IgD-negative memory B cell (primary cell): ENCODE measurements around the gene PRKCB. TPM values are rescaled to one million over a fixed set of nuclear protein-coding genes. Genes with fewer than 3 reads are reported as not detected.
A peak's percentile ranks its signal among the peaks of the same experiment; 100 is the strongest.
"Not testable (repeated sequence)": the region's sequence is repeated elsewhere in the genome, so short reads cannot be mapped to it uniquely, and the experiment has no call there.

Experiments
- H3K27ac Mint-ChIP-seq, 3 donors: one replicate each; pipeline ENCODE4 v1.8.0; 2020 to 2022; ENCODE audit warnings: mild to moderate bottlenecking in 3 of 3, mixed read lengths in 3 of 3, moderate library complexity in 1 of 3
- H3K27me3 Mint-ChIP-seq: one replicate; pipeline ENCODE4 v1.8.0; 2021; ENCODE audit warnings: mixed read lengths
- H3K36me3 Mint-ChIP-seq: one replicate; pipeline ENCODE4 v1.8.0; 2020; ENCODE audit warnings: mild to moderate bottlenecking, mixed read lengths
- H3K4me1 Mint-ChIP-seq, 3 donors: one replicate each; pipeline ENCODE4 v1.8.0; 2020 to 2022; ENCODE audit warnings: mixed read lengths in 3 of 3, mild to moderate bottlenecking in 1 of 3
- H3K4me3 Mint-ChIP-seq, 4 donors: one replicate each; pipeline ENCODE4 v1.8.0; 2020 to 2022; ENCODE audit warnings: mild to moderate bottlenecking in 4 of 4, mixed read lengths in 4 of 4, moderate library complexity in 3 of 4
- H3K9me3 Mint-ChIP-seq, 3 donors: one replicate each; pipeline ENCODE4 v1.8.0; 2020 to 2021; ENCODE audit warnings: mixed read lengths in 3 of 3, mild to moderate bottlenecking in 1 of 3
- polyA plus RNA-seq: library from polyadenylated mRNA; unstranded; fragments of 300-500 nt; fragmentation: Illumina TruSeq; gene quantifications from one replicate; pipeline ENCODE4 v1.2.3, GENCODE V29; 2021

The PRKCB gene
- polyA plus RNA-seq, 1 donor from 2014 or later: 181 TPM

DNA sequence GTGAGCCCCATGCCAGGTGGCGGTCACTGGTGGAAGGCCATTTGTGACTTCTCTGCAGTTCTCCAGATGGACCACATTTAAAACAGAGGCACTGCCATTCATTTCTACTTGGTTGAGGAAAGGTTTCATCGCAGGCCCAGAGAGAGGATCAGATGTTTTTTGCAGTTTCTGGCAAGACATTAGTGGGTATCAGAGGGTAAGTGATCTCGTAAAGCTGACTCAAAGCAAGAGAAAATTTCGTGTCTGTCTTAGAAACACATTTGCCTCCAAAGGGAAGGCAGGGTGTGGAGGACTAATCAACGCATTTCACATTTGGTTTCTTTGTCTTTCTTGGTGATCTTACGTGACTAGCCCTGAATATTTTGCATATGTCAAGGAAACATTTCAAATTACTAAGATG is 81.8 kb downstream of the PRKCB start:
- peak overlapping the region in 2 of 4 donors; percentile 47 to 81 for H3K4me3 Mint-ChIP-seq
- peaks cover 0 to 5% (median 0%) of the 10 kb centered on the region in 3 donors for H3K9me3 Mint-ChIP-seq
- peak overlapping the region in 2 of 3 donors; percentile 80 to 82 for H3K27ac Mint-ChIP-seq
- H3K36me3 Mint-ChIP-seq: peaks cover 19% of the 10 kb centered on the region
- peaks cover 65 to 74% (median 69%) of the 10 kb centered on the region in 3 donors for H3K4me1 Mint-ChIP-seq
- H3K27me3 Mint-ChIP-seq: no peaks in the 10 kb centered on the region

DNA sequence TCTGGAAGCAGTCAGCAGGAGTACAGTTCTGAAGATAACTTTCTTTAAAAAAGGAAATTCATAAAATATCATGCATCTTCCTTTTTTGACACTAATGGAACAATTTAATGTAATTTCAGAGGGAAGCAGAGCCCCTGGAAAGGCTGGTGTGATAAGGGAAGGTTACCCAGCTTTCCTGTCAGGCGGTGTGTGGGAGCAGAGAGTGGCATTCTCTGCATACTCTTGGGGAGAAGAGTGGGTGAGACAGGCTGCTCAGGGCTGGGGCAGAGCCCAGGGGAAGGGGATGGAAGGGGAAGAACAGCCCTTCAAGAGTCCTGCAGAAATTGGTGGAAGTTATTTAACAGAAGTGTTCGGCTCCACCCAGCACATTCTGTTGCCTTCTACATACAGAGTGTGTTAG is 84.7 kb downstream of the PRKCB start:
- peaks cover 0 to 5% (median 0%) of the 10 kb centered on the region in 3 donors for H3K9me3 Mint-ChIP-seq
- H3K36me3 Mint-ChIP-seq: peaks cover 14% of the 10 kb centered on the region
- H3K4me1 Mint-ChIP-seq: peaks cover 61 to 76% (median 66%) of the 10 kb centered on the region in 3 donors
- H3K4me3 Mint-ChIP-seq: no peak overlapping the region
- H3K27me3 Mint-ChIP-seq: no peaks in the 10 kb centered on the region
- peak overlapping the region in 2 of 3 donors; percentile 25 to 44 for H3K27ac Mint-ChIP-seq

DNA sequence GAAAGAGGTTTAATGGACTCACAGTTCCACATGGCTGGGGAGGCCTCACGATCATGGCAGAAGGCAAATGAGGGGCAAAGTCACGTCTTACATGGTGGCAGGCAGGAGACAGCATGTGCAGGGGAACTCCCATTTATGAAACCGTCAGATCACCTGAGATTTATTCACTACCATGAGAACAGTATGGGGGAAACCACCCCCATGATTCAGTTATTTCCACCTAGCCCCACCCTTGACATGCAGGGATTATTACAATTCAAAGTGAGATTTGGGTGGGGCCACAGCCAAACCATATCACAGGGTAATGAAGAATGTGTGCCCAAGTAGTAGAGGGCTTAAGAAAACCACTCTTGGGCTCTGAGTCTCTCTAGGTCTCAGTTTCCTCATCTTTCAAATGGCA is 85.1 kb downstream of the PRKCB start:
- peaks cover 14% of the 10 kb centered on the region for H3K36me3 Mint-ChIP-seq
- H3K4me3 Mint-ChIP-seq: peak overlapping the region in 2 of 4 donors; percentile 65 to 79
- H3K27me3 Mint-ChIP-seq: no peaks in the 10 kb centered on the region
- peaks cover 0 to 5% (median 0%) of the 10 kb centered on the region in 3 donors for H3K9me3 Mint-ChIP-seq
- peaks cover 63 to 80% (median 69%) of the 10 kb centered on the region in 3 donors for H3K4me1 Mint-ChIP-seq
- peak overlapping the region; percentile 5 to 44 (median 25) for H3K27ac Mint-ChIP-seq

DNA sequence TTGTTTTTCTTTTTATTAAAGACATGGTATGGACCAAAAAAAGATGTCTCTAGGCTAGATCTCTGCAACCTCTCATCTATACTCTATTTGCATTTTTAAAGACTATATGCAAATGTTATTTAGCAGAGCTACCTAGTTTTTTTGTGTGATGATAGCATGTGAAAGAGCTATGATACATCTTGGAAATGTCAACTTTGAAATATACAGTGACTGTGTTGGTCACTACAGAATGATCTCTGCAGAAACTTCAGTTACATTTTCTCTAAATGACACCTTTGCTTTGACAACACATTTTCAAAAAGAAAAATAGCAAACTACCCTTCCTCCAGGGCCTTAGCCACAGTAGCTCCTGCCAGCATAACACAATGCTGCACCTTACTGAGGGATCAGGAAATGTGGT is 86.6 kb downstream of the PRKCB start:
- Mint-ChIP-seq H3K4me1 (peaks cover 53 to 76% (median 63%) of the 10 kb centered on the region in 3 donors), H3K9me3 (peaks cover 0 to 5% (median 0%) of the 10 kb centered on the region in 3 donors), H3K27ac (peak overlapping the region in 2 of 3 donors; percentile 56 to 72), H3K4me3 (peak overlapping the region in 3 of 4 donors; percentile 15 to 49 (median 39)), H3K27me3 (no peaks in the 10 kb centered on the region), H3K36me3 (peaks cover 15% of the 10 kb centered on the region)

DNA sequence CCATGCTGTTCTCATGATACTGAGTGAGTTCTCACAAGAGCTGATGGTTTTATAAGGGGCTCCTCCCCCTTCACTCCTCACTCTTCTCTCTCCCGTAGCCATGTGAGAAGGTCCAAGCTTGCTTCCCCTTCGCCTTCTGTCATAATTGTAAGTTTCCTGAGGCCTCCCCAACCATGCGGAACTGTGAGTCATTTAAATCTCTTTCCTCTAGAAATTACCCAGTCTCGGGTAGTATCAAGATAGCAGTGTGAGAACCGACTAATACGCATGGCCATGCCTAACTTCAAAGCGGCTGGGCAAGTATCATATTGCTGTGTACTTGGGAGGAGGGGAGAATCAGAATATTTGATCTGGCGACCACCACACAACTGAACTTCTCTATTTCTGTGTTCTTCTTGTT is 88.3 kb downstream of the PRKCB start:
- H3K27me3 Mint-ChIP-seq: no peaks in the 10 kb centered on the region
- H3K36me3 Mint-ChIP-seq: peaks cover 10% of the 10 kb centered on the region
- peak overlapping the region; percentile 28 to 90 (median 66) for H3K27ac Mint-ChIP-seq
- peaks cover 0 to 5% (median 0%) of the 10 kb centered on the region in 3 donors for H3K9me3 Mint-ChIP-seq
- H3K4me3 Mint-ChIP-seq: peak overlapping the region; percentile 2 to 58 (median 26)
- H3K4me1 Mint-ChIP-seq: peaks cover 53 to 75% (median 67%) of the 10 kb centered on the region in 3 donors

DNA sequence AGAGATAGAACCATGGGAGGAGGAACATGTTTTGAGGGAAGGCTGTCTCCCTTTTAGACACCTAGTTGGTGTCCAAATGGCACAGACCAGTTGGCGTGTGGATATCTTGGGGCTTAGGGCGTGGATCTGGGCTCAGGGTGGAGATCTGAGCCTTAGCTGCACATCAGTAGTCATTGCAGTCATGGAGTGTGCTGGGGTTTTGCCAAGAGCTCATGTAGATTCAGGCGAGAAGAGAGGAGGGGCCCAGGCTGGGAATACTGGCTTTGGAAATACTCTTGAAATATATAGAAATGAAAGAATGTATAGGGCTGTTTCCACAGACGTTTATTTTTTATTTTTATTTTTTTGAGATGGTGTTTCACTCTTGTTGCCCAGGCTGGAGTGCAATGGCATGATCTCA is 92.0 kb downstream of the PRKCB start:
- peaks cover 50 to 72% (median 70%) of the 10 kb centered on the region in 3 donors for H3K4me1 Mint-ChIP-seq
- no peaks in the 10 kb centered on the region for H3K9me3 Mint-ChIP-seq
- H3K27me3 Mint-ChIP-seq: no peaks in the 10 kb centered on the region
- peak overlapping the region in 1 of 3 donors; percentile 77 for H3K27ac Mint-ChIP-seq
- H3K36me3 Mint-ChIP-seq: peaks cover 10% of the 10 kb centered on the region
- no peak overlapping the region for H3K4me3 Mint-ChIP-seq

DNA sequence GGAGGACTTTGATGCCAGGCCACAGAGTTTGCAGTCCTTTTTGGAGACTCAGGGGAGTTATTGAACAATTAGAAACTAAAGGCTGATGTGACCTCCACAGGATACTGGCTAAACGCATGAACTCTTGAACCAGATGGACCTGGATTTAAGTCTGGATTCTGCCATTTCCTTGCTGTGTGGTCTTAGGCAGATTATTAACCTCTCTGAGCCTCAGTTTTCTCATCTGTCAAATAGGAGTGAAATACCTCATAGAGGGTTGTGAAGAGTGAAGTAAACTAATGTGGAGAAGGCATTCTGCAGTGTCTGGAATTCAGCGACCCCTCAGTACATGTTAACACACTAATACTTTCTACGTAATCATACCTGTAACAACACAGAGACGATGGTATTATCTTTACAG is 93.5 kb downstream of the PRKCB start:
- Mint-ChIP-seq H3K27me3 (no peaks in the 10 kb centered on the region), H3K27ac (peak overlapping the region; percentile 25 to 51 (median 28)), H3K4me1 (peaks cover 53 to 71% (median 70%) of the 10 kb centered on the region in 3 donors), H3K9me3 (peaks cover 0 to 3% (median 0%) of the 10 kb centered on the region in 3 donors), H3K36me3 (peaks cover 9% of the 10 kb centered on the region), H3K4me3 (no peak overlapping the region)

DNA sequence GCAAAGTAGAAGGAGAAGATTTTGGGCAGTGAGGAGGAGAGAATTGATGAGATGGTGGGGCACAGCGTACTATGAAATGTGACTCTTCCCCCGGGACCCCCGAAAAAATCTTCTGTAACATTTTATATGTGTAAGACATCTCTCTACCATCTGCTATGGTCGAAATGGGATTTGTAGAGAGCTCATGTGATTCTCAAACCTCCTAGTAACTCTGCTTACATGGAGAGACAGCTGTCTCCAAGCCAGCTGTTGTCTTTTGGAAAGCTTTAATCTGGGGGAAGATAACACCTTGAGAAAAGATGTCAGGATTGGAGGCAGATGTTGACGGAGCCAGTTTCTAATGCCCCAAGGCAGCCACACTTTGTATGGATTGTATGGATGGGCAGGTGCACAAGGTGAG is 94.1 kb downstream of the PRKCB start:
- peak overlapping the region in 1 of 4 donors; percentile 66 for H3K4me3 Mint-ChIP-seq
- H3K27me3 Mint-ChIP-seq: no peaks in the 10 kb centered on the region

DNA sequence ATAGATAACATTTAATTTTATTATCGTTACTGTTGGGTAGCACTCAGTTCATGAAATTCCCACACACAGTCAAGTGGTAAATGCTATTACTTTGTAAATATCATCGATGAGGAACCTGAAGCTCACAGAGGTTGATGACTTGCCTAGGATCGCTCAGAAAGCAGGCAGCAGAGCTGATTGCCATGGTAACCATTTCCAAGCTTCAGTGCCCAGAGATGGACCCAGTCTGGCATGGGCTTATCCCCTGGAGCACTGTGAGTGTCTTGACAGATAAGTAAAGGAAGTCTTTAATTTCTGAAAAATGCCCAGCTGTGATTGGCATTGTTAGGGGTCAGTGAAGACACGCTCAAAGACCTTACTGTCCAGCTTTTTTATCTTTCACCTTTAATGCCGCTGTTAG is 95.0 kb downstream of the PRKCB start:
- Mint-ChIP-seq H3K27me3 (no peaks in the 10 kb centered on the region), H3K4me3 (no peak overlapping the region), H3K4me1 (peaks cover 52 to 69% (median 64%) of the 10 kb centered on the region in 3 donors), H3K36me3 (peaks cover 10% of the 10 kb centered on the region), H3K27ac (peak overlapping the region in 2 of 3 donors; percentile 44 to 47), H3K9me3 (peaks cover 0 to 3% (median 0%) of the 10 kb centered on the region in 3 donors)

More for the DNA sequence above, 94.1 kb downstream of the PRKCB start:
- H3K27ac Mint-ChIP-seq: peak overlapping the region in 1 of 3 donors; percentile 51
- peaks cover 0 to 3% (median 0%) of the 10 kb centered on the region in 3 donors for H3K9me3 Mint-ChIP-seq
- H3K4me1 Mint-ChIP-seq: peaks cover 48 to 70% (median 64%) of the 10 kb centered on the region in 3 donors
- H3K36me3 Mint-ChIP-seq: peaks cover 6% of the 10 kb centered on the region

DNA sequence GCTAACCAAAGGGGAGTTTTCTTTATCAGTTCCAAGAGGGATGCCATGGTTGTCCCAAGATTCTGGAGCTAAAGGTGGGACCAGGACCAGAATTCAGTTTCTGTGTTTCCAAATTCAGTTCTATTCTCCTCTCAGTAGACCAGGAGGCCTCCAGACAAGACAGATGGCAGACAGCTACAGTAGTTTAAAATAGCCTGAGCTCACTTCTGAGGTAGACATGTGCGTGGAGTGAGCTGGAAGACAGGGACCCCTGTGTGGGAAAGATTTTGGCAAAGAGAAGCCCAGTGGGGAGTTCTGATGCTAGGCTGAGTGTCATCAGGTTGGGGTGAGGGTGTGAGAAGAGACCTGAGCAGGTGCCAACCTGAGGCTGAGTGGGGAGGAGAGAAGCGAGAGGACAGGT is 95.4 kb downstream of the PRKCB start:
- peaks cover 0 to 3% (median 0%) of the 10 kb centered on the region in 3 donors for H3K9me3 Mint-ChIP-seq
- peak overlapping the region in 2 of 3 donors; percentile 44 to 47 for H3K27ac Mint-ChIP-seq
- no peak overlapping the region for H3K4me3 Mint-ChIP-seq
- H3K27me3 Mint-ChIP-seq: no peaks in the 10 kb centered on the region
- H3K36me3 Mint-ChIP-seq: peaks cover 13% of the 10 kb centered on the region
- H3K4me1 Mint-ChIP-seq: peaks cover 55 to 72% (median 66%) of the 10 kb centered on the region in 3 donors

DNA sequence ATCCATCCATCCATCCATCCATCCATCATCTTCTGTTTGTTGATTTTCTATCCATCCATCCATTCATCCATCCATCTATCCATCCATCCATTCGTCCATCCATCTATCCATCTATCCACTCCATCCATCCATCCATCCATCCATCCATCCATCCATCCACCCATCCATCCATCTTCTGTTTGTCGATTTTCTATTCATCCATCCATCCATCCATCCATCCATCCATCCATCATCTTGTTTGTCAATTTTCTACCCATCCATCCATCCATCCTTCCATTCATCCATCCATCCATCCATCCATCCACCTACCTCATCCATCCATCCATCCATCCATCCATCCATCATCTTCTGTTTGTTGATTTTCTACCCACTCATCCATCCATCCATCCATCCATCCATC is 97.9 kb downstream of the PRKCB start:
- peak overlapping the region in 1 of 3 donors; percentile 27 for H3K27ac Mint-ChIP-seq
- peaks cover 51 to 77% (median 71%) of the 10 kb centered on the region in 3 donors for H3K4me1 Mint-ChIP-seq
- H3K27me3 Mint-ChIP-seq, H3K9me3 Mint-ChIP-seq: not testable (repeated sequence)
- H3K4me3 Mint-ChIP-seq: peak overlapping the region in 1 of 4 donors; percentile 50
- H3K36me3 Mint-ChIP-seq: peaks cover 12% of the 10 kb centered on the region

DNA sequence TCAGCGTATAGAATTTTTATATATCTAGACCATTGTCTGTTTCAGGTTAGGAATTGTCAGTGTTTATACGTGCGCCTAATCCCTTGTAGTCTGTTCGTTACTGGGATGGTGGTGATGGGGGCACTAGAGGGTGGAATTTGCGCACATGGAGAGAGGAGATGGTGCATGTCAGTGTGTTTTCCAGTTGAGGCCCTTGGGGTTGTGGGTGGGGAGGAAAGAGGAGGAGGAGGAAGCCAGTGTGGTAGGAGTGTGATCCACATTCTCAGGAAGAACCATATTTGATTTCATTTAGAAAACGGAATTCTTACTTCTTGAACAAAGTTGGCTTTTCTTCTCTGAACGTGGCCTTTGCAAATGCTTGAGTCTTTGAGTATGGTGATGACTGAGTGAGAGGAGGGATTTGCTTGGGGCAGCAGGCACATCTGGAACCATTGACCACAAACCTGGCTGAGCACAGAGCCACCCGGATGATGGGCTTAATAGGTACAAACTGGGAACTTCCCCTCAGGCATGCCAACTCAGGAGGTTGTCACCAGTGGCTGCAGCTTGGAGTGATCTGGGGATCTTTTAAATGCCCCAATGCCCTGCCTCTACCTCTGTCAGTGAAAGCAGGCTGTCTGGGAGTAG is 98.9 kb downstream of the PRKCB start:
- H3K4me3 Mint-ChIP-seq: peak overlapping the region in 1 of 4 donors; percentile 17
- H3K27me3 Mint-ChIP-seq: no peaks in the 10 kb centered on the region
- H3K27ac Mint-ChIP-seq: peak overlapping the region; percentile 23 to 87 (median 70)
- peaks cover 52 to 75% (median 72%) of the 10 kb centered on the region in 3 donors for H3K4me1 Mint-ChIP-seq
- H3K9me3 Mint-ChIP-seq: peaks cover 0 to 3% (median 0%) of the 10 kb centered on the region in 3 donors
- H3K36me3 Mint-ChIP-seq: peaks cover 12% of the 10 kb centered on the region

DNA sequence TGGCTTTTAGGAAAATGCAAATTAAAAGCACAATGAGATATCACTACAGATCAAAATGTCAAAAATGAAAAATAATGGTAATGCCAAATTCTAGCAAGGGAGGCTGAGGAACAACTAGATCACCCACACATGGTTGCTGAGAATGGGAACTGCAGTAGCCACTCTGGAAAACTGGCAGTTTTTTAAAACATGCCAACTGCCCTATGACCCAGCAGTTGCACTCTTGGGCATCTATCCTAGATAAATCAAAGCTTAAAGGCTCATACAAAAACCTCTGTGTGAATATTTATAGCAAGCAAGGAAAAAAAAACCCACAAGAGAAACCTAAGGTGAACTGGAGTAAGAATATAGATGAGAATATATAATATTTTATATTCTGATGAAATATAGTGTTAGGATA is 104.3 kb downstream of the PRKCB start:
- peaks cover 14% of the 10 kb centered on the region for H3K36me3 Mint-ChIP-seq
- no peaks in the 10 kb centered on the region for H3K27me3 Mint-ChIP-seq
- H3K4me3 Mint-ChIP-seq: peak overlapping the region in 1 of 4 donors; percentile 51
- H3K27ac Mint-ChIP-seq: peak overlapping the region in 1 of 3 donors; percentile 60
- no peaks in the 10 kb centered on the region for H3K9me3 Mint-ChIP-seq
- H3K4me1 Mint-ChIP-seq: peaks cover 54 to 77% (median 58%) of the 10 kb centered on the region in 3 donors

DNA sequence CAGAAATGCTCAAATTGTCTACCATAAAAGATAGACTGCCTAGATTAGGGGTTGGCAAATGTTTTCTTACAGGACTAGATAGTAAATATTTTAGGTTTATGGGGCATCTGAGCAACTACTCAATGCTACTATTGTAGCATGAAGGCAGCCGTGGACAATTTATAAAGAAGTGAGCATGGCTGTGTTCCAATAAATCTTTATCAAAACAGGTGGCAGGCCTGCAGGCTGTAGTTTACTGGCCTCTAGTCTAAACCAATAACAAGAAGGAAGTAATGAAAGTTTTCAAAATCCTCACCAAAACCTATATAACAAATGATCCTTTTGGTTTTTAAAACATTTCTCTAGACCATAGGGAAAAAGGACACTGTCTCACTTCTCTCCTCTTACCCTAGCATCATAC is 105.2 kb downstream of the PRKCB start:
- peak overlapping the region in 1 of 4 donors; percentile 52 for H3K4me3 Mint-ChIP-seq
- H3K36me3 Mint-ChIP-seq: peaks cover 9% of the 10 kb centered on the region
- peak overlapping the region in 2 of 3 donors; percentile 32 to 82 for H3K27ac Mint-ChIP-seq
- no peaks in the 10 kb centered on the region for H3K27me3 Mint-ChIP-seq
- H3K9me3 Mint-ChIP-seq: no peaks in the 10 kb centered on the region
- H3K4me1 Mint-ChIP-seq: peaks cover 55 to 78% (median 60%) of the 10 kb centered on the region in 3 donors

DNA sequence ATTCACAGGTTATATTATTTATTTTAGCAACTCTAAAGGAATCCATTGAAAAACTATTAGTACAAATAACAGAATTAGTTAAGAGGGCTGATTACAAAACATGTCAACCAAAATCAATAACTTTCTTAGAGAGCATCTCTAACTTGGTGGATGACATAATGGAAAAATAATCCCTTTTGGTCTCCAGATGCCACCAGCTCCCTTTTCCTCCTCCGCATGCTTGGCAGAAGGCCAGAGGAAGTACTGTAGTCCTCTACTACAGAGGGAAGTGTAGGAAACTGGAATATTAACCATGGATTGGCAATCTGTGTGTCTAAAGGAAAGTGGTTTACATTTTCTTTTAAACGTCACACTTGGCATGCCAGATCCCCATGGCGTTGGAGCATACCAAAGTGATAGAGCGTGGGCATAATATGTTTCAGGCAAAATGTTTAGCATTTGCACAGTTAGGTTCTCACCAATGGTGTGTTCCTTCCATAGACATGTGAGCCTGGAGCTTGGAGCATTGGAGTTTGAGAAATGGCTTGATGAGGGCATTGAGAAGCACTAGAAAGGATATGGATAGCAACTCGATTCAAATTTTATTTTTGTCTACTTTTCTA is 106.3 kb downstream of the PRKCB start:
- peak overlapping the region; percentile 24 to 88 (median 46) for H3K27ac Mint-ChIP-seq
- peaks cover 7% of the 10 kb centered on the region for H3K36me3 Mint-ChIP-seq
- H3K27me3 Mint-ChIP-seq: no peaks in the 10 kb centered on the region
- H3K4me1 Mint-ChIP-seq: peaks cover 59 to 82% (median 62%) of the 10 kb centered on the region in 3 donors
- peak overlapping the region in 2 of 4 donors; percentile 7 to 39 for H3K4me3 Mint-ChIP-seq
- no peaks in the 10 kb centered on the region for H3K9me3 Mint-ChIP-seq
